ENCODE measurements around the gene MMEL1. TPM values are rescaled to one million over a fixed set of nuclear protein-coding genes. Genes with fewer than 3 reads are reported as not detected.
"Not testable (repeated sequence)": the region's sequence is repeated elsewhere in the genome, so short reads cannot be mapped to it uniquely, and the experiment has no call there.

The MMEL1 gene
- total RNA-seq, 2 experiments from 2014 or later: not detected

DNA sequence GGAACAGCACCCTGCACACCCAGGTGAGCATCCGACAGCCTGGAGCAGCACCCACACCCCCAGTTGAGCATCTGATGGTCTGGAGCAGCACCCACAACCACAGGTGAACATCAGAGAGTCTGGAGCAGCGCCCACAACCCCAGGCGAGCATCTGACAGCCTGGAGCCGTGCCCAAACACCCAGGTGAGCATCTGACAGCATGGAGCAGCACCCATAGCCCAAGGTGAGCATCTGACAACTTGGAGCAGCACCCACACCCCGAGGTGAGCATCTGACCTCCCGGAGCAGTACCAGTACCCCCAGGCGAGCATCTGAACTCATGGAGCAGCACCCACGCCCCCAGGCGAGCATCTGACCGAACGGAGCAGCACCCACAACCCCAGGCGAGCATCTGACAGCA is 24.3 kb upstream of the MMEL1 start:
- BruUV-seq (replicated peaks); H3K27ac ChIP-seq (ENCODE audit: low read depth, low read length, poor library complexity, severe bottlenecking); POLR2A ChIA-PET; H3K4me3 ChIP-seq (ENCODE audit: low read depth, low read length, poor library complexity, severe bottlenecking); H3K79me2 ChIP-seq (ENCODE audit: insufficient read depth, low read depth, low read length); H3K4me2 ChIP-seq (ENCODE audit: low read length); CTCF ChIA-PET (ENCODE audit: unreplicated experiment); H2AFZ ChIP-seq (ENCODE audit: low read length); H3K4me1 ChIP-seq (ENCODE audit: insufficient read depth, low read length, poor library complexity, severe bottlenecking); H3K36me3 ChIP-seq (ENCODE audit: insufficient read depth, low read length); intact Hi-C loops (cut with micrococcal nuclease; ENCODE audit: unreplicated experiment); H3K9me2 ChIP-seq (ENCODE audit: insufficient read depth, low read length); H3K9me3 ChIP-seq (ENCODE audit: low read length); H4K20me1 ChIP-seq (ENCODE audit: insufficient read depth, low read length); DNase-seq (ENCODE audit: low spot score): not testable (repeated sequence)

DNA sequence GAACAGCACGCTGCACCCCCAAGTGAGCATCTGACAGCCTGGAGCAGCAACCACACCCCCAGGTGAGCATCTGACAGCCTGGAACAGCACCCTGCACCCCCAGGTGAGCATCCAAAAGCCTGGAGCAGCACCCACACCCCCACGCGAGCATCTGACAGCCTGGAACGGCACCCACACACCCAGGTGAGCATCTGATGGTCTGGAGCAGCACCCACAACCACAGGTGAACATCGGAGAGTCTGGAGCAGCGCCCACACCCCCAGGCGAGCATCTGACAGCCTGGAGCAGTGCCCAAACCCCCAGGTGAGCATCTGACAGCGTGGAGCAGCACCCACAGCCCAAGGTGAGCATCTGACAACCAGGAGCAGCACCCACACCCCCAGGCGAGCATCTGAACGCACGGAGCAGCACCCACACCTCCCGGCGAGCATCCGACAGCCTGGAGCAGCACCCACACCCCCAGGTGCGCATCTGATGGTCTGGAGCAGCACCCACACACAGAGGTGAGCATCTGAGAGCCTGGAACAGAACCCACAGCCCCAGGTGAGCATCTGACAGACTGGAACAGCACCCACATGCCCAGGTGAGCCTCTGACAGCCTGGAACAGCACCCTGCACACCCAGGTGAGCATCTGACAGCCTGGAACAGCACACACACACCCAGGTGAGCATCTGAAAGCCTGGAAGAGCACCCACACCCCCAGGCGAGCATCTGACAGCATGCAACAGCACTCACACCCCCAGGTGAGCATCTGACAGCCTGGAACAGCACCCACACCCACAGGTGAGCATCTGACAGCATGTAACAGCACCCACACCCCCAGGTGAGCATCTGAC is 23.0 kb upstream of the MMEL1 start:
- CTCF ChIA-PET (ENCODE audit: unreplicated experiment); H3K36me3 ChIP-seq (ENCODE audit: insufficient read depth, low read length); H4K20me1 ChIP-seq (ENCODE audit: insufficient read depth, low read length); DNase-seq (ENCODE audit: low spot score); H2AFZ ChIP-seq (ENCODE audit: low read length); H3K79me2 ChIP-seq (ENCODE audit: insufficient read depth, low read depth, low read length); BruUV-seq (replicated peaks); H3K4me3 ChIP-seq (ENCODE audit: low read depth, low read length, poor library complexity, severe bottlenecking); H3K27ac ChIP-seq (ENCODE audit: low read depth, low read length, poor library complexity, severe bottlenecking); H3K9me2 ChIP-seq (ENCODE audit: insufficient read depth, low read length); H3K4me2 ChIP-seq (ENCODE audit: low read length); H3K4me1 ChIP-seq (ENCODE audit: insufficient read depth, low read length, poor library complexity, severe bottlenecking); H3K9me3 ChIP-seq (ENCODE audit: low read length); intact Hi-C loops (cut with micrococcal nuclease; ENCODE audit: unreplicated experiment); POLR2A ChIA-PET: not testable (repeated sequence)

- H3K36me3 ChIP-seq (ENCODE audit: insufficient read depth, low read length); H2AFZ ChIP-seq (ENCODE audit: low read length); CTCF ChIA-PET (ENCODE audit: unreplicated experiment); H3K27ac ChIP-seq (ENCODE audit: low read depth, low read length, poor library complexity, severe bottlenecking); H3K4me2 ChIP-seq (ENCODE audit: low read length); POLR2A ChIA-PET; H3K4me3 ChIP-seq (ENCODE audit: low read depth, low read length, poor library complexity, severe bottlenecking); DNase-seq (ENCODE audit: low spot score); H3K4me1 ChIP-seq (ENCODE audit: insufficient read depth, low read length, poor library complexity, severe bottlenecking); BruUV-seq (replicated peaks); H3K9me2 ChIP-seq (ENCODE audit: insufficient read depth, low read length); H3K79me2 ChIP-seq (ENCODE audit: insufficient read depth, low read depth, low read length); intact Hi-C loops (cut with micrococcal nuclease; ENCODE audit: unreplicated experiment); H3K9me3 ChIP-seq (ENCODE audit: low read length); H4K20me1 ChIP-seq (ENCODE audit: insufficient read depth, low read length): not testable (repeated sequence)
These were observed 21.7 kb upstream of the MMEL1 start for GRCh38 chr1:2654443-2654948.

DNA sequence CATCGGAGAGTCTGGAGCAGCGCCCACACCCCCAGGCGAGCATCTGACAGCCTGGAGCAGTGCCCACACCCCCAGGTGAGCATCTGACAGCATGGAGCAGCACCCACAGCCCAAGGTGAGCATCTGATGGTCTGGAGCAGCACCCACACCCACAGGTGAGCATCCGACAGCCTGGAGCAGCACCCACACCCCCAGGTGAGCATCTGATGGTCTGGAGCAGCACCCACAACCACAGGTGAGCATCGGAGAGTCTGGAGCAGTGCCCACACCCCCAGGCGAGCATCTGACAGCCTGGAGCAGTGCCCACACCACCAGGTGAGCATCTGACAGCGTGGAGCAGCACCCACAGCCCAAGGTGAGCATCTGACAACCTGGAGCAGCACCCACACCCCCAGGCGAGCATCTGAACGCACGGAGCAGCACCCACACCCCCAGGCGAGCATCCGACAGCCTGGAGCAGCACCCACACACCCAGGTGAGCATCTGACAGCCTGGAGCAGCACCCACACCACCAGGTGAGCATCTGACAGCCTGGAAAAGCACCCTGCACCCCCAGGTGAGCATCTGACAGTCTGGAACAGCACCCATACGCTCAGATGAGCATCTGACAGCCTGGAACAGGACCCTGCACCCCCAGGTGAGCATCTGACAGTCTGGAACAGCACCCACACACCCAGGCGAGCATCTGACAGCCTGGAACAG is 21.1 kb upstream of the MMEL1 start:
- H3K27ac ChIP-seq (ENCODE audit: low read depth, low read length, poor library complexity, severe bottlenecking); H3K79me2 ChIP-seq (ENCODE audit: insufficient read depth, low read depth, low read length); intact Hi-C loops (cut with micrococcal nuclease; ENCODE audit: unreplicated experiment); H3K9me3 ChIP-seq (ENCODE audit: low read length); H2AFZ ChIP-seq (ENCODE audit: low read length); POLR2A ChIA-PET; DNase-seq (ENCODE audit: low spot score); H3K4me1 ChIP-seq (ENCODE audit: insufficient read depth, low read length, poor library complexity, severe bottlenecking); H4K20me1 ChIP-seq (ENCODE audit: insufficient read depth, low read length); H3K9me2 ChIP-seq (ENCODE audit: insufficient read depth, low read length); BruUV-seq (replicated peaks); H3K4me2 ChIP-seq (ENCODE audit: low read length); CTCF ChIA-PET (ENCODE audit: unreplicated experiment); H3K36me3 ChIP-seq (ENCODE audit: insufficient read depth, low read length); H3K4me3 ChIP-seq (ENCODE audit: low read depth, low read length, poor library complexity, severe bottlenecking): not testable (repeated sequence)

GRCh38 chr1:2652926-2653571 is 20.2 kb upstream of the MMEL1 start:
- H3K9me3 ChIP-seq (ENCODE audit: low read length); H3K27ac ChIP-seq (ENCODE audit: low read depth, low read length, poor library complexity, severe bottlenecking); H4K20me1 ChIP-seq (ENCODE audit: insufficient read depth, low read length); CTCF ChIA-PET (ENCODE audit: unreplicated experiment); intact Hi-C loops (cut with micrococcal nuclease; ENCODE audit: unreplicated experiment); DNase-seq (ENCODE audit: low spot score); H3K9me2 ChIP-seq (ENCODE audit: insufficient read depth, low read length); H3K4me1 ChIP-seq (ENCODE audit: insufficient read depth, low read length, poor library complexity, severe bottlenecking); H2AFZ ChIP-seq (ENCODE audit: low read length); H3K36me3 ChIP-seq (ENCODE audit: insufficient read depth, low read length); BruUV-seq (replicated peaks); H3K79me2 ChIP-seq (ENCODE audit: insufficient read depth, low read depth, low read length); POLR2A ChIA-PET; H3K4me2 ChIP-seq (ENCODE audit: low read length); H3K4me3 ChIP-seq (ENCODE audit: low read depth, low read length, poor library complexity, severe bottlenecking): not testable (repeated sequence)

GRCh38 chr1:2652152-2652925 is 19.5 kb upstream of the MMEL1 start:
- DNase-seq (ENCODE audit: low spot score); H3K36me3 ChIP-seq (ENCODE audit: insufficient read depth, low read length); intact Hi-C loops (cut with micrococcal nuclease; ENCODE audit: unreplicated experiment); BruUV-seq (replicated peaks); CTCF ChIA-PET (ENCODE audit: unreplicated experiment); POLR2A ChIA-PET; H3K4me3 ChIP-seq (ENCODE audit: low read depth, low read length, poor library complexity, severe bottlenecking); H3K4me1 ChIP-seq (ENCODE audit: insufficient read depth, low read length, poor library complexity, severe bottlenecking); H3K79me2 ChIP-seq (ENCODE audit: insufficient read depth, low read depth, low read length); H3K4me2 ChIP-seq (ENCODE audit: low read length); H3K9me3 ChIP-seq (ENCODE audit: low read length); H2AFZ ChIP-seq (ENCODE audit: low read length); H3K27ac ChIP-seq (ENCODE audit: low read depth, low read length, poor library complexity, severe bottlenecking); H4K20me1 ChIP-seq (ENCODE audit: insufficient read depth, low read length); H3K9me2 ChIP-seq (ENCODE audit: insufficient read depth, low read length): not testable (repeated sequence)

Data from OCI-LY7 (cell line).